NCI-H82 treated with DMSO at 0.1 percent for 48 hours (cell line): ENCODE data around the gene IQGAP2.
"Not testable (repeated sequence)": the region's sequence is repeated elsewhere in the genome, so short reads cannot be mapped to it uniquely, and the experiment has no call there.

Experiments used
- DNase-seq: peaks from one replicate; lab custom pipeline; 2025; ENCODE audit not compliant: unreplicated experiment; lab: John Stamatoyannopoulos, UW

Gene IQGAP2

DNA sequence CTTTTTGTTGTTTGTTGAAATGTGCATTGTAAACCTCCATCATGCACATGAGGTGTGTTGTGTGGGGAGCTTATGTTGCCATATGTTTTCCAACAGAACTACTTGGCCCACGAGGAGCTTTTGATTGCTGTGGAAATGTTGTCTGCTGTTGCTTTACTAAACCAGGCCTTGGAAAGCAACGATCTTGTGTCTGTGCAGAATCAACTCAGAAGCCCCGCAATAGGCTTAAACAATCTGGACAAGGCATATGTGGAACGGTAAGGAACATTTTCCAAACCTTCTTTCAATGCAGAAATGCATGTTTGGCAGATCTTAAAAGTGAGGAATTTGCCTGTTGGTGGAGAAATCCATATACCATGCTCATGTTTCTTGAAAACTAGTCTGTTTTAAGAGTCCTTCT lies 197.6 kb downstream of the IQGAP2 start:
- no peak for DNase-seq

DNA sequence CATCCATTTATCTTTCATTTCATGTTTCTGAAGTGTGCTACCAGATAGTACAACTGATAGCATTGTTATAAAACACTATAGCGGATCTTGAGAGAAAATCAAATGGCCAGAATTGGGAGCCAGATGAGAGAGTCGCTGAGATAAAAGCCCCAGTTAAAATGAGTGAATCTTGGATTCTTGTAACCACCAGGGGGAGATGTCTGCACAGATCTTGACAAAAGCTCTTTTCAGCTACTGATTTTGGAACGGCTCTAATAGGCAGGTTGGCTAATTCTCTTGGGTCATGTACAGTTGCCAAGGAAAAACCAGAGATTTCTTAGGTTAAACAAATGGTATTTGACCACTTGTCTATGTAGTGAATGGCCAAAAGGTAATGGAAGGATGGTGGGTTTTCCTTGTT lies 198.4 kb downstream of the IQGAP2 start:
- peak; percentile 38 for DNase-seq

DNA sequence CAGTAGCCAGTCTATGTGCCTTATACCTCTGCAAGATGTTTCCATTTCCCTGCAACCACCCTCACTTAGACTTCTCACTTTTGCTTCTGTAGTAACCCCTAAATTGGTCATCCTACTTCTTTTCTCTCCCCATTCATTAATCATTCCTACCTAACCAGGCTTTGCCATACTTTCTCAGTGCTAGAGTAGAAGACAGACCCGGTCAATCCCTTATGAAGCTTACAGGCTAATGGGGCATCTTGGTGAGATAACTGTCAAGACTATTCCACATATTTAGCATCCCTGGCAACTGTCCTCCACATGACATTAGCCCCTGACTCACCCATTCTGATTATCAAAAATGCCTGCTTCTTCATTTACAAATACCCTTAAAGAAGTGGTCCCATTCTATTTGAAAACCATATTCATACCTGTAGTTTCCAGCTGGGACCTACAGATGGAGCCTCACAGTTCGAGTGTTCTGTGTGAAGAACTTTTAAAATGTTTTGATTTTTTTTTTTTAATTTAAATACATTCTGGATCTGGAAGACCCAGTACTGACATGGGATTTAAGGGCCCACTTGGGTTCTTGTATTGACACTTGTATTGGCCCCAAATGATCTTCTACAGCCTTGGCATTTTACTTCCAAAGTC lies 199.1 kb downstream of the IQGAP2 start:
- no peak for DNase-seq

DNA sequence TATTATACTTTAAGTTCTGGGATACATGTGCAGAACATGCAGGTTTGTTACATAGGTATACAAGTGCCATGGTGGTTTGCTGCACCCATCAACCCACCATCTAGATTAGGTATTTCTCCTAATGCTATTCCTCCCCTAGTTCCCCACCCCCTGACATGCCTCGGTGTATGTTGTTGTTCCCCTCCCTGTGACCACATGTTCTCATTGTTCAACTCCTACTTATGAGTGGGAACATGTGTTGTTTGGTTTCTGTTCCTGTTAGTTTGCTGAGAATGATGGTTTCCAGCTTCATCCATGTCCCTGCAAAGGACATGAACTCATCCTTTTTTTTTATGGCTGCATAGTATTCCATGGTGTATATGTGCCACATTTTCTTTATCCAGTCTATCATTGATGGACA lies 200.9 kb downstream of the IQGAP2 start:
- DNase-seq = not testable (repeated sequence)

GRCh38 chr5:76604838-76605237 lies 201.8 kb downstream of the IQGAP2 start:
- no peak for DNase-seq

- DNase-seq = no peak
Observed at GRCh38 chr5:76606701-76607100, 203.6 kb downstream of the IQGAP2 start.

GRCh38 chr5:76607353-76607871 lies 204.3 kb downstream of the IQGAP2 start:
- DNase-seq = no peak

- DNase-seq = no peak
Observed at GRCh38 chr5:76608833-76609232, 205.7 kb downstream of the IQGAP2 start.

DNA sequence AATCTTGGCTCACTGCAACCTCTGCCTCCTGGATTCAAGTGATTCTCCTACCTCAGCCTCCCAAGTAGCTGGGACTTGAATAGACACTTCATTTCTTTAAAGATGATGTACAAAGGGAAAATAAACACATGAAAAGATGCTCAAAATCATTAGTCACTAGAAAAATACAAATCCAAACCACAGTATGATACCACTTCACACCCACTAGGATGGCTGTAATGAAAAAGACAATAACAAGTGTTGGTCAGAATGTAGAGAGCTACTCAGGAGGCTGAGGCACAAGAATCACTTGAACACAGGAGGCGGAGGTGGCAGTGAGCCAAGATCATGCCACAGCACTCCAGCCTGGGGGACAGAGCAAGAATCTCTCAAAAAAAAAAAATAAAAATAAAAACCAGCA lies 207.1 kb downstream of the IQGAP2 start:
- DNase-seq = no peak

GRCh38 chr5:76612942-76613341 lies 209.9 kb downstream of the IQGAP2 start:
- no peak for DNase-seq

DNA sequence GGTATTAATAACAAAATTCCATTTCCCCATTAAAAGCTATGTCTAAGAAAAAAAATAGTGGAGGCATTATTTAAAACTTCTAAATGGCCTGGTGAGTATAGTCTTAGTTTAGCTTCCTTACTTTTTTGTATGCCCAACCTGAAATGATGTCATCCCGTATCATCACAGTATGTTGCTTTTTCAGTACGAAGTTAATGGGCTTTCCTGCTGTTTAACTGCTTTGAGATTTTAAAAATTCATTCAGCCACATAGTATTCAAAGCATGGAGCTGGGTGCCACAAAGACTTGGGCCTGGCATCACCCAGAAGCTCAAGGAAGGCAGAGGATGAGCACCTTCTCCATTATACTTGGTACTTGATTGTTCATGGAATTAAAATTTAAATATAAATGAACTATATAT lies 212.7 kb downstream of the IQGAP2 start:
- DNase-seq = no peak

GRCh38 chr5:76616206-76616605 lies 213.1 kb downstream of the IQGAP2 start:
- DNase-seq = no peak

GRCh38 chr5:76617229-76617628 lies 214.1 kb downstream of the IQGAP2 start:
- DNase-seq = no peak

- no peak for DNase-seq
Observed at GRCh38 chr5:76617675-76618074, 214.6 kb downstream of the IQGAP2 start.

GRCh38 chr5:76620166-76620565 lies 217.1 kb downstream of the IQGAP2 start:
- DNase-seq = no peak

DNA sequence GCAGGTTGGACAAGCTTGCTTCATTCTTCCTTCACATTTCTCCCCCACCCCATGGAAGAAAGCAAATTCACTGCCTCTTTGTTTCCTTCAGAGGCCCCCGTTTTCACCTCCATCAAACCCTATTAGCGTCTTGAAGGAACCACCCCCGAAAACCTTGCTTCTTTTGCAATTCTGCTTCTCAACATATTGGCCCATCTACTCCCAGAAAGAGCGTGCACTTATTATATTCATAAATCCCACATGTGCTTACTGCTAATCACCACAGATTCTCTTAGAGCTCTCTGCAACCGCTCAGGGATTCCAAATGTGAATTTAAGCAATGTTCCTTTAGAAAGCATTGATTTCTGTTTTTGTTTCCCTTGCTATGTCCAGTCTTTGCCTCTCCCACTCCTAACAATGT lies 219.0 kb downstream of the IQGAP2 start:
- no peak for DNase-seq

GRCh38 chr5:76622973-76623596 lies 220.0 kb downstream of the IQGAP2 start, which contains the start of gene F2RL2:
Gene F2RL2 (minus strand): TSS chr5:76623403. CDS start chr5:76623230, 173 bp downstream.
- DNase-seq = no peak

DNA sequence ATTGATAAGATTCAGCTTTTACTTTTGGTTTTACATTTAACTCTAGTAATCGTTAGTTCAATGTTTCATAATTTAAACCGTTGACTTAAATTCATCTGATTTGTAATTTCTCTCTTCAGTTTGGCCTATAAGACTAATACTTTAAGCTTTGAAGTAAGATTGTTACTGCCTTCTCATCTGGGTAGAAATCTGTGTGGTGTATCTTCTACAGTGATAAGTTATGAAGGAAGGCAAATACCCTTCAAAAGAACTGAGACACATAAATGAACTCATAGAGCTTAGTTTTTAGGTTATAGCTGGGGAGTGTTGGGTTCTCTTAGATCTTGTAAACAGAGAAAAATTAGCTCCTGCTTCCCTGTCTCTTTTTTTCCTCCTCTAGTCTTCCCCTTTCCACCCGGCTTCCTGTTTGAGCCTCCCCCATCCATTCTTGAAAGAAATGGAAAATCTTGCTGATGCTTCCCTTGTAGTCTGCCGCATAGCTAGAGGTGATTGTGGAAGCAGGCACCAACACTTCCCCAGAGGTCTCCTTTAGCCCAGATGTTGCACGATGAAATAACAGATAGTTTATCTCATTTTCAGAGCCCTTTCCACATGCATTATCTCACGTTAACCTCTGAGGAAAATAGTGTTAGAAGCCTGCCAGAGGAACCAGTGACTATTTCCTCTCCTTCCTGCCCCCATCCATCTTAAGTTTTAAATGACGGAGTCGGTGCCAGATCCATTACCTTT lies 222.2 kb downstream of the IQGAP2 start:
- no peak for DNase-seq

DNA sequence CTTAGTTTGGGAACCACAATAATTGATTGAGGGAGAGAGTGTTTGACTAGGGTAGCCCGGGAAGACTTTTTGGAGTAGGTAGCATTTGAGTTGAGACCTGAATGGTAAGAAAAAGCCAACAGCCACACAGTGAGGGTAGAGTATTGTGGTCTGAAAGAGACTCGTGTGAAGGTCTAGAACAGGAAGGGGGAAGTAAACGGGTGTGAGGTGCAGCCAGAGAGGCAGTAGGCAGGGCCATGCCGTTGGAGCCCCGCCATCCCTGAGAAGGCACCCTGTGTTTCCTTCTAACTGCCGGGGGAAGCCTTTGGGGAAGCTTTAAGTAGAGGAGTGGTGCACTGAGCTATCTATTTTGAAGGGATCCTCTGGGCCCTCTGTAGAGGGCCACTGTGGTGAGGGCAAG lies 223.7 kb downstream of the IQGAP2 start:
- no peak for DNase-seq

- no peak for DNase-seq
Observed at GRCh38 chr5:76634661-76635060, 231.6 kb downstream of the IQGAP2 start.

- DNase-seq = no peak
Observed at GRCh38 chr5:76637490-76637889, 234.4 kb downstream of the IQGAP2 start.

DNA sequence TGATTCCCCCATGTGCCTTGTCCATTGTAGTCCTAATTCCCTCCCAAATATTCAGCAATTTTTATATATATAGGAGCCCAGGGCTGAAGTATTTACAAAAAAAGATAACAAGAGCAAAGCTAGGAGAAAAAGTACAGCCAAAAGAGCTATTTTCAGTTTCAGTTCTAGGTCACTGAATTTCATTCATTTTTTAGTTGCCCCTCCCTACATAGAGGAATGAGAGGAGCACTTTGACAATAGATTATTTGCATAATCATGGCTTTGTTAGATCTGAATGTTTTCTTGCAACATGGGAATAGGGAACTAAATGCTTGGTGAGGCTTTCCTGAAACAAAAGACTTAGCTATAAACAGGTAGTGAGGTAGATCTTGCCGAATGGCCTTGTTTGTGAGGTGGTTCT lies 235.4 kb downstream of the IQGAP2 start:
- no peak for DNase-seq
